K562 (cell line): ENCODE results near the gene RPL18A. TPM values are rescaled to one million over a fixed set of nuclear protein-coding genes. Genes with fewer than 3 reads are reported as not detected.

Experiments used
- ATAC-seq: fragments of 200-7000 bp; cut with Tn5 transposase; 3 replicates; pipeline ENCODE4 v1.9.1; 2020; ENCODE audit warnings: moderate library complexity
- BruUV-seq: library from RNA; stranded (reverse); fragments of 400-500 nt; replicated peaks from 2 replicates; lab custom pipeline; 2021; lab: Mats Ljungman, UMichigan
- CTCF ChIA-PET: fragments of 300-600 bp; formaldehyde crosslinking; extraction: SDS; loops from one replicate; lab custom pipeline; 2021; ENCODE audit warnings: low intra/inter-chr PET ratio; lab: Yijun Ruan, JAX
- POLR2A ChIA-PET: fragments of 300-600, 350-650 bp; sonication (Branson Sonifier 250); formaldehyde crosslinking; extraction: SDS; loops from one replicate; lab custom pipeline; 2021; ENCODE audit warnings: antibody characterized with exemption, inconsistent platforms; lab: Yijun Ruan, JAX
- DNase-seq, 4 experiments: peaks; one replicate each; pipeline versions ENCODE4 v3.0.0 to v3.0.0-alpha.2; 2011 to 2018; ENCODE audit warnings: low spot score in 3 of 4, mixed read lengths in 3 of 4; ENCODE audit errors: extremely low read depth in 1 of 4
- FAIRE-seq: peaks from 2 replicates; lab custom pipeline; 2011; peaks lifted over from hg19 to GRCh38; lab: Jason Lieb, UNC
- H2AFZ ChIP-seq: 2 replicates; pipeline ENCODE4 v1.6.0; 2011; ENCODE audit warnings: low read depth, low read length, control low read depth, inconsistent platforms
- H3K27ac ChIP-seq: fragments of 200-600 bp; 3 replicates; pipeline ENCODE4 v1.8.0; 2011; ENCODE audit warnings: low read depth, mild to moderate bottlenecking, control low read depth, inconsistent platforms, low read length, moderate library complexity, mixed read lengths; ENCODE audit errors: extremely low read depth
- H3K27me3 ChIP-seq, 2 experiments: fragments of 300-600 bp in 1 of 2; 2 replicates in 1 of 2; 3 replicates in 1 of 2; pipeline versions ENCODE4 v1.6.0 to v1.8.0; 2011; ENCODE audit warnings: inconsistent platforms in 2 of 2, low read length in 2 of 2, mild to moderate bottlenecking in 1 of 2, mixed read lengths in 1 of 2, moderate library complexity in 1 of 2; ENCODE audit not compliant: control insufficient read depth in 2 of 2, insufficient read depth in 2 of 2
- H3K36me3 ChIP-seq: fragments of 300-600 bp; 3 replicates; pipeline ENCODE4 v1.8.0; 2011; ENCODE audit warnings: mild to moderate bottlenecking, low read length, inconsistent platforms; ENCODE audit not compliant: control insufficient read depth, insufficient read depth
- H3K4me1 ChIP-seq, 2 experiments: fragments of 200-600 bp in 1 of 2; replicated peaks in 1 of 2; 2 replicates in 1 of 2; 3 replicates in 1 of 2; pipeline versions ENCODE4 v1.5.1 to v1.8.0; 2011; ENCODE audit warnings: inconsistent platforms in 2 of 2, low read length in 2 of 2, mild to moderate bottlenecking in 1 of 2, mixed read lengths in 1 of 2, moderate library complexity in 1 of 2; ENCODE audit not compliant: control insufficient read depth in 2 of 2, insufficient read depth in 2 of 2
- H3K4me2 ChIP-seq: 2 replicates; pipeline ENCODE4 v1.6.1; 2011; ENCODE audit warnings: low read length, control low read depth, inconsistent platforms, mixed read lengths; ENCODE audit not compliant: insufficient read depth
- H3K4me3 ChIP-seq: fragments of 200-600 bp; sonication (generic), shearing (Covaris generic); 2 replicates; pipeline ENCODE4 v1.5.1; 2016; ENCODE audit warnings: control low read depth, inconsistent platforms
- H3K79me2 ChIP-seq: fragments of 200-600 bp; 3 replicates; pipeline ENCODE4 v1.8.0; 2011; ENCODE audit warnings: low read length, inconsistent platforms; ENCODE audit not compliant: control insufficient read depth, insufficient read depth
- H3K9ac ChIP-seq, 2 experiments: 2 replicates each; pipeline versions ENCODE4 v1.6.0 to v1.6.1; 2011; ENCODE audit warnings: low read depth in 2 of 2, low read length in 2 of 2, control low read depth in 1 of 2, inconsistent platforms in 1 of 2, mild to moderate bottlenecking in 1 of 2, mixed read lengths in 1 of 2; ENCODE audit not compliant: insufficient read depth in 1 of 2
- H3K9me1 ChIP-seq: one replicate; pipeline ENCODE4 v1.6.0; 2011; ENCODE audit warnings: inconsistent platforms, mild to moderate bottlenecking, low read length, moderate library complexity; ENCODE audit not compliant: control insufficient read depth, insufficient read depth
- H3K9me3 ChIP-seq: replicated peaks from 2 replicates; pipeline ENCODE4 v1.5.1; 2011; ENCODE audit warnings: low read depth, low read length, inconsistent platforms; ENCODE audit not compliant: control insufficient read depth, insufficient read depth
- H4K20me1 ChIP-seq: replicated peaks from 2 replicates; pipeline ENCODE4 v1.6.1; 2011; ENCODE audit warnings: low read length, inconsistent platforms, mixed read lengths; ENCODE audit not compliant: control insufficient read depth, insufficient read depth
- EGR1 ChIP-seq: fragments of 450-650 bp; conservative IDR thresholded peaks from 2 replicates; pipeline ENCODE4 v1.6.1; 2017; ENCODE audit warnings: mild to moderate bottlenecking
- MITF ChIP-seq: IDR thresholded peaks from 2 replicates; pipeline ENCODE4 v1.6.1; 2014; ENCODE audit warnings: antibody characterized with exemption
- POLR2A ChIP-seq: fragments of 450-650 bp; conservative IDR thresholded peaks from 2 replicates; pipeline ENCODE4 v1.6.1; 2016
- POLR2AphosphoS2 ChIP-seq: IDR thresholded peaks from 2 replicates; pipeline ENCODE4 v1.6.1; 2012; ENCODE audit warnings: low read length, improper control_type of control experiment
- POLR2G ChIP-seq: fragments of 200-400 bp; formaldehyde crosslinking; IDR thresholded peaks from 2 replicates; pipeline ENCODE4 v1.6.1; 2017; ENCODE audit warnings: low read depth, mild to moderate bottlenecking, antibody characterized with exemption, low read length, moderate library complexity
- RFX1 ChIP-seq: fragments of 450-650 bp; IDR thresholded peaks from 2 replicates; pipeline ENCODE4 v1.6.1; 2016; ENCODE audit warnings: mild to moderate bottlenecking, moderate library complexity
- ZFX ChIP-seq: sonication (generic); formaldehyde crosslinking; IDR thresholded peaks from 2 replicates; pipeline ENCODE4 v1.8.0; 2022; ENCODE audit warnings: mild to moderate bottlenecking, missing genetic modification reagents, moderate library complexity
- ZNF384 ChIP-seq: IDR thresholded peaks from 2 replicates; pipeline ENCODE4 v1.6.1; 2012; ENCODE audit warnings: low read depth, low read length, improper control_type of control experiment
- ZNF75A ChIP-seq: fragments of 450-650 bp; formaldehyde crosslinking; IDR thresholded peaks from 2 replicates; pipeline ENCODE4 v1.4.0; 2020; ENCODE audit warnings: mild to moderate bottlenecking
- ZNF79 ChIP-seq: fragments of 250-450 bp; sonication (Bioruptor Pico); IDR thresholded peaks from 2 replicates; pipeline ENCODE4 v1.4.0; 2020; ENCODE audit warnings: low read depth, mild to moderate bottlenecking, moderate library complexity
- ZSCAN29 ChIP-seq: fragments of 450-650 bp; IDR thresholded peaks from 2 replicates; pipeline ENCODE4 v1.6.1; 2017
- WGBS: fragments of 100-300 bp; shearing (Covaris generic); methylation state at CpG from one replicate; pipeline ENCODE4 v1.1.6; 2016; ENCODE audit warnings: low coverage, mixed read lengths; ENCODE audit not compliant: insufficient coverage; ENCODE audit errors: missing lambda C conversion rate; 5-methylcytosine and 5-hydroxymethylcytosine counted together
- in situ Hi-C: fragments of 300-500 bp; cut with MboI; formaldehyde crosslinking; loops from 4 replicates; pipeline ENCODE4 v1.15.0; 2018; ENCODE audit warnings: inconsistent platforms, mixed read lengths
- intact Hi-C: fragments of 100-400 bp; cut with micrococcal nuclease; formaldehyde crosslinking; loops from 2 replicates; pipeline ENCODE4 v1.14.2; 2022
- polyA plus RNA-seq, 8 experiments: library from polyadenylated mRNA; depleted of rRNA in 4 of 8; stranded (reverse) in 5 of 8; unstranded in 3 of 8; fragments of >200 nt; fragmentation: Nextera tagmentation in 2 of 8; fragmentation: Illumina TruSeq in 1 of 8; extraction: Ambion mirVana in 2 of 8; extraction: Trizol in 1 of 8; gene quantifications; 2 replicates each; pipeline versions ENCODE4 v1.2.1 to v1.2.3, GENCODE V29; 2011 to 2014; ENCODE audit warnings: inconsistent platforms in 1 of 8, missing spikeins in 1 of 8
- total RNA-seq, 7 experiments: library from RNA; depleted of rRNA in 6 of 7; stranded (reverse); fragments of >200 nt in 6 of 7; fragmentation: Illumina TruSeq in 2 of 7; extraction: Trizol in 2 of 7; gene quantifications; 2 replicates each; pipeline versions ENCODE4 v1.2.1 to v1.2.3, GENCODE V29; 2011 to 2021; ENCODE audit warnings: low replicate concordance in 1 of 7
- TF ChIP-seq, protein P1 (sequence below): sonication (generic); formaldehyde crosslinking; IDR thresholded peaks from 2 replicates; pipeline ENCODE4 v1.8.1; 2023; ENCODE audit warnings: mild to moderate bottlenecking, missing genetic modification reagents, moderate library complexity
- TF ChIP-seq, protein P2 (sequence below): fragments of 250-450 bp; sonication (Bioruptor Pico); IDR thresholded peaks from 2 replicates; pipeline ENCODE4 v1.4.0; 2020
- TF ChIP-seq, protein P3 (sequence below): sonication (generic); formaldehyde crosslinking; IDR thresholded peaks from 2 replicates; pipeline ENCODE4 v1.8.1; 2023; ENCODE audit warnings: mild to moderate bottlenecking, missing genetic modification reagents

Gene RPL18A
- total and polyA plus RNA-seq, 9 of the 15 experiments (the other 6 are each of a cell fraction or from before 2014, with no cell fraction given), result 626 to 2,882 (median 1,895) TPM

- Histone ChIP-seq H3K27ac (peak overlapping the region; percentile 91), H3K4me1 (peaks cover 16 to 43% of the 10 kb centered on the region in 2 experiments; a peak in 4 of 5 replicates), H3K4me2 (peak overlapping the region; percentile 100), H3K9ac (peak overlapping the region; percentile 99), H2AFZ (no peak overlapping the region), H3K9me1 (peaks cover 3% of the 10 kb centered on the region), H3K27me3 (no peaks in the 10 kb centered on the region), H3K9me3 (no peaks in the 10 kb centered on the region), H3K79me2 (peaks cover 43% of the 10 kb centered on the region), H4K20me1 (peaks cover 51% of the 10 kb centered on the region), H3K4me3 (peak overlapping the region; percentile 82), H3K36me3 (peaks cover 48% of the 10 kb centered on the region)
- 0% methylated on average over 7 of the region's 7 CpGs for WGBS
- no TSS peak for BruUV-seq
- in situ Hi-C loops, result no loop called here
- intact Hi-C loops, result loop anchor here (10.0 kb wide), 1 partner anchor 194 kb away; no protein-coding TSS in a partner anchor
- ChIA-PET POLR2A (interaction anchor here (0.6 to 4.0 kb wide), 16 partner anchors 10 to 1019 kb away, joined by 3 to 51 read pairs (median 3); partner anchors contain the start of genes CCDC124, JAK3 and SLC5A5), CTCF (no interaction called here)
- no peak for TF ChIP-seq EGR1
- no peak for TF ChIP-seq RFX1
- no peak for TF ChIP-seq MITF
- TF ChIP-seq, protein P1, sequence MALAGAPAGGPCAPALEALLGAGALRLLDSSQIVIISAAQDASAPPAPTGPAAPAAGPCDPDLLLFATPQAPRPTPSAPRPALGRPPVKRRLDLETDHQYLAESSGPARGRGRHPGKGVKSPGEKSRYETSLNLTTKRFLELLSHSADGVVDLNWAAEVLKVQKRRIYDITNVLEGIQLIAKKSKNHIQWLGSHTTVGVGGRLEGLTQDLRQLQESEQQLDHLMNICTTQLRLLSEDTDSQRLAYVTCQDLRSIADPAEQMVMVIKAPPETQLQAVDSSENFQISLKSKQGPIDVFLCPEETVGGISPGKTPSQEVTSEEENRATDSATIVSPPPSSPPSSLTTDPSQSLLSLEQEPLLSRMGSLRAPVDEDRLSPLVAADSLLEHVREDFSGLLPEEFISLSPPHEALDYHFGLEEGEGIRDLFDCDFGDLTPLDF (CRISPR knock-in tag), result peak; percentile 42; the same call in 1 of the 2 replicates
- TF ChIP-seq POLR2AphosphoS2, result 0 out of 2 replicates have a peak, but pooled peaks have one; percentile 11
- 0 out of 2 replicates have a peak, but pooled peaks have one; percentile 3 for TF ChIP-seq ZSCAN29
- TF ChIP-seq, protein P2, sequence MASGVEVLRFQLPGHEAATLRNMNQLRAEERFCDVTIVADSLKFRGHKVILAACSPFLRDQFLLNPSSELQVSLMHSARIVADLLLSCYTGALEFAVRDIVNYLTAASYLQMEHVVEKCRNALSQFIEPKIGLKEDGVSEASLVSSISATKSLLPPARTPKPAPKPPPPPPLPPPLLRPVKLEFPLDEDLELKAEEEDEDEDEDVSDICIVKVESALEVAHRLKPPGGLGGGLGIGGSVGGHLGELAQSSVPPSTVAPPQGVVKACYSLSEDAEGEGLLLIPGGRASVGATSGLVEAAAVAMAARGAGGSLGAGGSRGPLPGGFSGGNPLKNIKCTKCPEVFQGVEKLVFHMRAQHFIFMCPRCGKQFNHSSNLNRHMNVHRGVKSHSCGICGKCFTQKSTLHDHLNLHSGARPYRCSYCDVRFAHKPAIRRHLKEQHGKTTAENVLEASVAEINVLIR (CRISPR knock-in tag), result no peak
- peak; percentile 16; the same call in 1 of the 2 replicates for TF ChIP-seq POLR2G
- TF ChIP-seq ZNF79, result no peak
- no peak for TF ChIP-seq ZNF384
- TF ChIP-seq ZFX, result no peak
- TF ChIP-seq, protein P3, sequence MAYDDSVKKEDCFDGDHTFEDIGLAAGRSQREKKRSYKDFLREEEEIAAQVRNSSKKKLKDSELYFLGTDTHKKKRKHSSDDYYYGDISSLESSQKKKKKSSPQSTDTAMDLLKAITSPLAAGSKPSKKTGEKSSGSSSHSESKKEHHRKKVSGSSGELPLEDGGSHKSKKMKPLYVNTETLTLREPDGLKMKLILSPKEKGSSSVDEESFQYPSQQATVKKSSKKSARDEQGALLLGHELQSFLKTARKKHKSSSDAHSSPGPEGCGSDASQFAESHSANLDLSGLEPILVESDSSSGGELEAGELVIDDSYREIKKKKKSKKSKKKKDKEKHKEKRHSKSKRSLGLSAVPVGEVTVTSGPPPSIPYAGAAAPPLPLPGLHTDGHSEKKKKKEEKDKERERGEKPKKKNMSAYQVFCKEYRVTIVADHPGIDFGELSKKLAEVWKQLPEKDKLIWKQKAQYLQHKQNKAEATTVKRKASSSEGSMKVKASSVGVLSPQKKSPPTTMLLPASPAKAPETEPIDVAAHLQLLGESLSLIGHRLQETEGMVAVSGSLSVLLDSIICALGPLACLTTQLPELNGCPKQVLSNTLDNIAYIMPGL (CRISPR knock-in tag), result no peak
- 0 out of 2 replicates have a peak, but pooled peaks have one; percentile 4 for TF ChIP-seq POLR2A
- no peak for TF ChIP-seq ZNF75A
- ATAC-seq (no peak), FAIRE-seq (no peak), DNase-seq (peak in 3 of 4 experiments; percentile 24 to 35 (median 31))
These were observed 1.3 kb downstream of the RPL18A start for GRCh38 chr19:17860993-17861360.
